Upper lobe of left lung (tissue), 6 donors: ENCODE measurements around the gene CAPN12. TPM values are rescaled to one million over a fixed set of nuclear protein-coding genes. Genes with fewer than 3 reads are reported as not detected.

ENCODE experiments used
- ATAC-seq, 2 donors: fragments of 200-7000 bp; cut with Tn5 transposase; one replicate each; pipeline ENCODE4 v1.9.1; 2022; ENCODE audit warnings: mild to moderate bottlenecking in 2 of 2, moderate library complexity in 2 of 2; ENCODE audit not compliant: low FRiP score in 2 of 2
- DNase-seq, 2 donors: peaks; one replicate each; pipeline ENCODE4 v3.0.0-alpha.2; 2019 to 2020
- H3K27ac ChIP-seq, 4 donors: fragments of 200-600 bp; sonication (generic); one replicate each; pipeline ENCODE4 v1.5.1; 2016 to 2019
- H3K27me3 ChIP-seq, 4 donors: fragments of 200-600 bp; sonication (generic); one replicate each; pipeline ENCODE4 v1.5.1; 2017 to 2019
- H3K36me3 ChIP-seq, 4 donors: fragments of 200-600 bp; sonication (generic); one replicate each; pipeline ENCODE4 v1.5.1; 2016 to 2019
- H3K4me1 ChIP-seq, 4 donors: fragments of 200-600 bp; sonication (generic); one replicate each; pipeline ENCODE4 v1.5.1; 2018 to 2019
- H3K4me3 ChIP-seq, 4 donors: fragments of 200-600 bp; sonication (generic); one replicate each; pipeline ENCODE4 v1.5.1; 2017 to 2019; ENCODE audit warnings: mild to moderate bottlenecking in 2 of 4, moderate library complexity in 1 of 4
- H3K9me3 ChIP-seq, 4 donors: fragments of 200-600 bp; sonication (generic); one replicate each; pipeline ENCODE4 v1.5.1; 2018 to 2019
- CTCF ChIP-seq, 6 experiments: fragments of 450-650 bp in 4 of 6; fragments of 200-600 bp in 2 of 6; sonication (generic) in 2 of 6; IDR thresholded peaks; one replicate each; pipeline ENCODE4 v1.5.1; 2016 to 2019; ENCODE audit warnings: antibody characterized with exemption in 6 of 6
- EP300 ChIP-seq, 4 donors: sonication (generic); formaldehyde crosslinking; IDR thresholded peaks; one replicate each; pipeline ENCODE4 v1.5.1; 2017; ENCODE audit warnings: antibody characterized with exemption in 4 of 4, control low read depth in 2 of 4
- POLR2A ChIP-seq, 4 donors: fragments of 450-650 bp; IDR thresholded peaks; one replicate each; pipeline ENCODE4 v1.5.1; 2016 to 2017; ENCODE audit warnings: antibody characterized with exemption in 4 of 4, mild to moderate bottlenecking in 2 of 4
- POLR2AphosphoS5 ChIP-seq, 2 donors: sonication (generic); formaldehyde crosslinking; IDR thresholded peaks; one replicate each; pipeline ENCODE4 v1.5.1; 2017; ENCODE audit warnings: antibody characterized with exemption in 2 of 2
- WGBS, 2 donors: methylation state at CpG; one replicate each; pipeline ENCODE4 v1.1.5; 2017 to 2018; 5-methylcytosine and 5-hydroxymethylcytosine counted together
- total RNA-seq, 6 donors: library from RNA; depleted of rRNA in 4 of 6; stranded (reverse); fragments of >200 nt in 4 of 6; gene quantifications; one replicate each; pipeline versions ENCODE4 v1.1.0 to v1.2.1, GENCODE V29; 2016 to 2021
- donor health status: DM: no; HTN: no; CAD: no; lungs with moderate emphysema.
- donor health status: DM: no; HTN: yes; CAD: no; lungs with severe emphysema.

CAPN12 gene
- total RNA-seq, 6 donors from 2014 or later, result 5.2 to 93.2 (median 11.1) TPM

GRCh38 chr19:38719761-38720558 is 24.3 kb downstream of the CAPN12 start:
- ATAC-seq, result peak; percentile 2 to 42

DNA sequence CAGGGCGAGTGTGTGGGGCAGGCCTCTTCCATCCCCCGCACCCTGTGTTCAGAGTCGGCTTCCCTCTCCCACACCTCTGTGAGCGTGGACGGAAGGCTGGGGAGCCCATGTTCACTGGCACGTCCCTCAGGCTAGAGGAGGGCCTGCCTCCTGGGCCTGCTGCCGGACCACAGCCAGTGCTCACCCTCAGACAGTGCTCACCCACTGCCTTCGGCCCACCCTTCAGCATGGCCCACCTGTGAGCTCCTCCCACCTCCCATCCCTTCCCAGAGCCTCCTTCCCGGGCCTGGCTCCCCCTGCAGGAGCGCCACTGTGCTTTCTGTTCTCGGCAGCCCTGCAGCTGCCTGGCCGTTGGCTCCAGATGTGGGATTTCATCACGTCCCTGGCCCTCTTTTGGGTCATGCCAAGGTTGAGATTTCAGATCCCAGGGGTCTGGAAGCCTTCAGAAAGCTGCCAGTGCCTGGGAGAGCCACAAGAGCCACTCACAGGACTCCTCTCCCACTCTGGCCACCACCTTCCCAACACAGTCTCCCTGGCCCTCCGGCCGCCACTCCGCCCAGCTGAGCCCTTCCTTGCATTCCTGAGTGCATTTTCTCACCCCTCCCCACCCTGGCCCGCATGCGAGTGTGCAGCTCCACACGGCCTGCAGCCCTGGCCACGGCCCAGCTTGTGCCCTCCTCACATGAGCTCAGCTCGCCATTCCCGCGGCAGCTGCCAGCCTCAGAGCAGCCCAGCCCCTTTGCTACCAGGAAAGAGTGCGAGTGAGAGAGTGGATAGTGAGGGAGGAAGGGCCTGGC is 25.3 kb downstream of the CAPN12 start:
- no peaks in the 10 kb centered on the region for H3K9me3 ChIP-seq
- peaks cover 14 to 44% (median 26%) of the 10 kb centered on the region in 4 donors for H3K4me1 ChIP-seq
- peaks cover 47 to 100% (median 97%) of the 10 kb centered on the region in 4 donors for H3K36me3 ChIP-seq
- peak overlapping the region; percentile 17 to 78 (median 73) for H3K27ac ChIP-seq
- no peaks in the 10 kb centered on the region for H3K27me3 ChIP-seq
- ATAC-seq (peak; percentile 21 to 44), DNase-seq (peak in 1 of 2 donors; percentile 88)
- H3K4me3 ChIP-seq, result no peak overlapping the region
- no peak for TF ChIP-seq POLR2A (IDR thresholded peaks at IDR 0.05)
- TF ChIP-seq EP300 (IDR thresholded peaks at IDR 0.05), result no peak
- TF ChIP-seq CTCF (IDR thresholded peaks at IDR 0.05), result peak in 2 of 6 experiments; percentile 22 to 29
- peak in 1 of 2 donors; percentile 6 for TF ChIP-seq POLR2AphosphoS5 (IDR thresholded peaks at IDR 0.05)
- WGBS, 2 donors, result 76 to 84% methylated on average over 15 to 24 of the region's 24 CpGs

More at GRCh38 chr19:38719761-38720558, 24.3 kb downstream of the CAPN12 start:
- no peaks in the 10 kb centered on the region for H3K9me3 ChIP-seq
- H3K27me3 ChIP-seq, result no peaks in the 10 kb centered on the region
- H3K4me3 ChIP-seq, result no peak overlapping the region
- peaks cover 14 to 44% (median 26%) of the 10 kb centered on the region in 4 donors for H3K4me1 ChIP-seq
- peak in 1 of 2 donors; percentile 71 for DNase-seq
- TF ChIP-seq POLR2A (IDR thresholded peaks at IDR 0.05) (no peak), CTCF (IDR thresholded peaks at IDR 0.05) (no peak), EP300 (IDR thresholded peaks at IDR 0.05) (no peak), POLR2AphosphoS5 (IDR thresholded peaks at IDR 0.05) (no peak)
- 72 to 76% methylated on average over 7 to 24 of the region's 24 CpGs for WGBS, 2 donors
- H3K27ac ChIP-seq, result peak overlapping the region; percentile 17 to 78 (median 73)
- H3K36me3 ChIP-seq, result peaks cover 50 to 100% (median 97%) of the 10 kb centered on the region in 4 donors

GRCh38 chr19:38717855-38718254 is 26.4 kb downstream of the CAPN12 start:
- Histone ChIP-seq H3K4me1 (peaks cover 14 to 48% (median 30%) of the 10 kb centered on the region in 4 donors), H3K9me3 (no peaks in the 10 kb centered on the region), H3K27me3 (no peaks in the 10 kb centered on the region), H3K36me3 (peaks cover 37 to 100% (median 95%) of the 10 kb centered on the region in 4 donors), H3K27ac (peak overlapping the region in 1 of 4 donors; percentile 72), H3K4me3 (no peak overlapping the region)
- no peak for ATAC-seq
- DNase-seq, result peak in 1 of 2 donors; percentile 63
- TF ChIP-seq CTCF (IDR thresholded peaks at IDR 0.05) (no peak), POLR2AphosphoS5 (IDR thresholded peaks at IDR 0.05) (no peak), POLR2A (IDR thresholded peaks at IDR 0.05) (no peak), EP300 (IDR thresholded peaks at IDR 0.05) (no peak)
- 97% methylated on average over 11 of the region's 11 CpGs; no CpG with 5 or more reads in 1 of the 2 donors for WGBS, 2 donors

- peaks cover 22 to 45% (median 33%) of the 10 kb centered on the region in 4 donors for H3K4me1 ChIP-seq
- ATAC-seq, result no peak
- no peak for TF ChIP-seq POLR2A (IDR thresholded peaks at IDR 0.05)
- TF ChIP-seq CTCF (IDR thresholded peaks at IDR 0.05), result no peak
- TF ChIP-seq EP300 (IDR thresholded peaks at IDR 0.05), result no peak
- no peak for TF ChIP-seq POLR2AphosphoS5 (IDR thresholded peaks at IDR 0.05)
- WGBS, 2 donors, result 75 to 92% methylated on average over 3 to 17 of the region's 17 CpGs
- peak in 1 of 2 donors; percentile 63 for DNase-seq
- H3K27me3 ChIP-seq, result no peaks in the 10 kb centered on the region
- H3K27ac ChIP-seq, result no peak overlapping the region
- H3K36me3 ChIP-seq, result peaks cover 29 to 100% (median 94%) of the 10 kb centered on the region in 4 donors
- no peak overlapping the region for H3K4me3 ChIP-seq
- no peaks in the 10 kb centered on the region for H3K9me3 ChIP-seq
Observed at GRCh38 chr19:38717051-38717450, 27.2 kb downstream of the CAPN12 start.
